Gastroesophageal sphincter (tissue), 3 donors: Measurements from ENCODE around the gene OPCML.

Experiments used
- EP300 ChIP-seq: sonication (generic); formaldehyde crosslinking; IDR thresholded peaks from one replicate; pipeline ENCODE4 v1.6.1; 2017; ENCODE audit warnings: antibody characterized with exemption, mild to moderate bottlenecking
- POLR2A ChIP-seq, 2 donors: fragments of 450-650 bp; IDR thresholded peaks; one replicate each; pipeline ENCODE4 v1.6.1; 2017; ENCODE audit warnings: antibody characterized with exemption in 2 of 2, mild to moderate bottlenecking in 2 of 2, moderate library complexity in 1 of 2
- POLR2AphosphoS5 ChIP-seq: sonication (generic); formaldehyde crosslinking; IDR thresholded peaks from one replicate; pipeline ENCODE4 v1.6.1; 2017; ENCODE audit warnings: antibody characterized with exemption
- TF ChIP-seq, protein P1 (sequence below), 4 experiments: fragments of 200-600 bp in 2 of 4; fragments of 450-650 bp in 2 of 4; sonication (generic) in 1 of 4; IDR thresholded peaks; one replicate each; pipeline ENCODE4 v1.5.1; 2017 to 2019; ENCODE audit warnings: antibody characterized with exemption in 4 of 4, mild to moderate bottlenecking in 2 of 4, moderate library complexity in 2 of 4

- TF ChIP-seq POLR2A (IDR thresholded peaks at IDR 0.05) (no peak), EP300 (no peak), POLR2AphosphoS5 (no peak)
- TF ChIP-seq, protein P1, sequence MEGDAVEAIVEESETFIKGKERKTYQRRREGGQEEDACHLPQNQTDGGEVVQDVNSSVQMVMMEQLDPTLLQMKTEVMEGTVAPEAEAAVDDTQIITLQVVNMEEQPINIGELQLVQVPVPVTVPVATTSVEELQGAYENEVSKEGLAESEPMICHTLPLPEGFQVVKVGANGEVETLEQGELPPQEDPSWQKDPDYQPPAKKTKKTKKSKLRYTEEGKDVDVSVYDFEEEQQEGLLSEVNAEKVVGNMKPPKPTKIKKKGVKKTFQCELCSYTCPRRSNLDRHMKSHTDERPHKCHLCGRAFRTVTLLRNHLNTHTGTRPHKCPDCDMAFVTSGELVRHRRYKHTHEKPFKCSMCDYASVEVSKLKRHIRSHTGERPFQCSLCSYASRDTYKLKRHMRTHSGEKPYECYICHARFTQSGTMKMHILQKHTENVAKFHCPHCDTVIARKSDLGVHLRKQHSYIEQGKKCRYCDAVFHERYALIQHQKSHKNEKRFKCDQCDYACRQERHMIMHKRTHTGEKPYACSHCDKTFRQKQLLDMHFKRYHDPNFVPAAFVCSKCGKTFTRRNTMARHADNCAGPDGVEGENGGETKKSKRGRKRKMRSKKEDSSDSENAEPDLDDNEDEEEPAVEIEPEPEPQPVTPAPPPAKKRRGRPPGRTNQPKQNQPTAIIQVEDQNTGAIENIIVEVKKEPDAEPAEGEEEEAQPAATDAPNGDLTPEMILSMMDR (IDR thresholded peaks at IDR 0.05): no peak
Observed at GRCh38 chr11:132486060-132486459, 1046.2 kb downstream of the OPCML start.
